Spleen (tissue), 11 donors: ENCODE data around the gene CASKIN2. TPM values are rescaled to one million over a fixed set of nuclear protein-coding genes. Genes with fewer than 3 reads are reported as not detected.

Source experiments
- DNase-seq: peaks from one replicate; pipeline ENCODE4 v3.0.0-alpha.2; 2020
- H3K27ac ChIP-seq, 8 donors: fragments of 200-600 bp; sonication (generic) in 7 of 8; 1 replicate in 4 of 8; 2 replicates in 4 of 8; pipeline versions ENCODE4 v1.5.0 to v1.8.0; 2016 to 2021; ENCODE audit warnings: inconsistent platforms in 4 of 8, mild to moderate bottlenecking in 4 of 8, moderate library complexity in 1 of 8
- H3K27me3 ChIP-seq, 7 donors: fragments of 200-600 bp; sonication (generic) in 6 of 7; replicated peaks in 1 of 7; 1 replicate in 4 of 7; 2 replicates in 3 of 7; pipeline versions ENCODE4 v1.5.0 to v1.8.0; 2016 to 2021; ENCODE audit warnings: inconsistent platforms in 3 of 7, mild to moderate bottlenecking in 1 of 7
- H3K36me3 ChIP-seq, 6 donors: fragments of 200-600 bp; sonication (generic) in 5 of 6; 1 replicate in 4 of 6; 2 replicates in 2 of 6; pipeline versions ENCODE4 v1.5.0 to v1.8.0; 2016 to 2021; ENCODE audit warnings: inconsistent platforms in 2 of 6
- H3K4me1 ChIP-seq, 6 donors: fragments of 200-600 bp; sonication (generic) in 5 of 6; 1 replicate in 3 of 6; 2 replicates in 3 of 6; pipeline versions ENCODE4 v1.5.0 to v1.8.0; 2016 to 2021; ENCODE audit warnings: inconsistent platforms in 3 of 6
- H3K4me3 ChIP-seq, 8 donors: fragments of 200-600 bp; sonication (generic) in 7 of 8; 1 replicate in 4 of 8; 2 replicates in 4 of 8; pipeline versions ENCODE4 v1.5.0 to v1.8.0; 2016 to 2021; ENCODE audit warnings: inconsistent platforms in 4 of 8, mild to moderate bottlenecking in 4 of 8, moderate library complexity in 2 of 8
- H3K9me3 ChIP-seq, 8 donors: fragments of 200-600 bp; sonication (generic) in 7 of 8; 1 replicate in 4 of 8; 2 replicates in 4 of 8; pipeline versions ENCODE4 v1.5.0 to v1.8.0; 2016 to 2021; ENCODE audit warnings: inconsistent platforms in 4 of 8
- CTCF ChIP-seq, 11 experiments: fragments of 200-600 bp in 7 of 11; fragments of 450-650 bp in 4 of 11; sonication (generic) in 4 of 11; IDR thresholded peaks in 8 of 11; conservative IDR thresholded peaks in 3 of 11; 1 replicate in 7 of 11; 2 replicates in 4 of 11; pipeline versions ENCODE4 v1.4.0 to v1.8.0; 2016 to 2021; ENCODE audit warnings: antibody characterized with exemption in 11 of 11, inconsistent platforms in 4 of 11, mild to moderate bottlenecking in 1 of 11
- POLR2A ChIP-seq, 3 donors: fragments of 450-650 bp; IDR thresholded peaks; one replicate each; pipeline ENCODE4 v1.5.1; 2017; ENCODE audit warnings: antibody characterized with exemption in 3 of 3, mild to moderate bottlenecking in 1 of 3
- POLR2AphosphoS5 ChIP-seq, 3 donors: sonication (generic); formaldehyde crosslinking; IDR thresholded peaks; one replicate each; pipeline ENCODE4 v1.5.1; 2017; ENCODE audit warnings: antibody characterized with exemption in 3 of 3
- WGBS, 5 donors: extraction: QIAGEN DNeasy Blood & Tissue Kit in 3 of 5; methylation state at CpG; one replicate each; pipeline versions ENCODE4 v1.1.5 to v1.1.7; 2013 to 2018; 5-methylcytosine and 5-hydroxymethylcytosine counted together
- intact Hi-C: fragments of 100-400 bp; cut with DNase I; formaldehyde crosslinking; loops from one replicate; pipeline ENCODE4 v1.15.0; 2023; ENCODE audit warnings: low total_unique reads
- polyA plus RNA-seq, 3 donors: library from polyadenylated mRNA; stranded (reverse); fragments of 200-250 nt; gene quantifications; one replicate each; pipeline ENCODE4 v1.2.1, GENCODE V29; 2013
- total RNA-seq, 7 donors: library from RNA; depleted of rRNA in 3 of 7; stranded (reverse); fragments of >200 nt in 3 of 7; fragmentation: NEBNext Ultra II Directional in 4 of 7; extraction: Animal tissue kit (Norgen Biotek cat#: 25700) in 4 of 7; gene quantifications; one replicate each; pipeline versions ENCODE4 v1.1.0 to v1.2.1, GENCODE V29; 2016 to 2021
- donor health status: healthy with polysubstance abuse.
- donor health status: DM: no; HTN: no; CAD: no; lungs with moderate emphysema.
- donor health status: DM: no; HTN: no; CAD: no.
- donor health status: Bipolar disorder and iron deficiency.
- donor health status: healthy.
- donor health status: DM: no; HTN: no; CAD: no.
- donor health status: DM: yes; HTN: yes; CAD: no.

Gene CASKIN2
- total and polyA plus RNA-seq, 10 donors = 4.7 to 135 (median 41.9) TPM

- H3K4me3 ChIP-seq = no peak overlapping the region
- intact Hi-C loops = no loop called here
- H3K27me3 ChIP-seq = no peaks in the 10 kb centered on the region
- 68 to 92% (median 75%) methylated on average over 4 of the region's 4 CpGs for WGBS, 5 donors
- no peaks in the 10 kb centered on the region for H3K9me3 ChIP-seq
- H3K36me3 ChIP-seq = peaks cover 0 to 83% (median 14%) of the 10 kb centered on the region in 6 donors
- peaks cover 0 to 98% (median 59%) of the 10 kb centered on the region in 6 donors for H3K4me1 ChIP-seq
- TF ChIP-seq POLR2A (IDR thresholded peaks at IDR 0.05) (no peak), POLR2AphosphoS5 (IDR thresholded peaks at IDR 0.05) (no peak), CTCF (IDR thresholded peaks at IDR 0.05 in 8 of 11, conservative IDR thresholded peaks at IDR 0.05 in 3 of 11) (no peak)
- DNase-seq = no peak
- H3K27ac ChIP-seq = peak overlapping the region in 4 of 8 donors; percentile 54 to 90 (median 86)
Measured at GRCh38 chr17:75505152-75505409, 10.3 kb downstream of the CASKIN2 start.

DNA sequence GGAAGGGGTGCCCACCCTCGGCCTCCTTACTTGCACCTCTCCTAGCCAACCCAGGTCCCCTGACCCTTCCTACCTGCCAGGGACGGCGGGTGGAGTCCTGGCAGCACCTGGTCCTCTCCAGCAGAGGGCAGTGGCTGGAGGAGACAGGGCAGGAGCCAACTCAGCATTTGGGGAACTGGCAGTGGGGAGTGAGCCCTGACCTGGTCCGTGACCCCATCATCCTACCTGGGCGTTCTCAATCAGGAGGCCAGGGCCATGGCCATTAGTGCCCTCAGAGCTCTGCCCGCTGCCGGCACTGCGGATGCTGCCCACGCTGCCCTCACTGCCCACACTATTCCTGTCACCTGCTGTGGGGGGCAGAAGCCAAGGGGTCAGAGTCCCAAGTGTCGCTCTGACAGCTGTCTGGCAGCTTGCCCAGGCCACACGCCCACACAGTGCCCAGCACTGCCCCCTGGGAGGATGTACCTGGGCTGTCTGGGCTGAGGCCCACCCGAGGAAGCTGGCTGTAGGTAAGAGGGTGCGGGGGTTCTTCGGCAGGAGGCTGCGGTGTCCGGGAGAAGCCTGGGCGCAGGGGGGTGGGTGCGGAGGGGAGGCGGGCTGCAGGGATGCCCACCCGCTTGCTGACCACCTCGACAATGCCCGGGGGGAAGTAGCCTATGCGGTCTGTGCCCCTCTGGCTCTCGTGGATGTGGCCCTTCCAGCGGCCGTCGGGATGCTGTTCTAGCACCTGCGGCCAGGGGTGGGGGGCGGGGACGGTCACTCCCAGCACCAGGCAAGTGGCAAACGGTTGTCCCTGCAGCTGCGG lies 10.8 kb downstream of the CASKIN2 start:
- no peaks in the 10 kb centered on the region for H3K27me3 ChIP-seq
- peak; percentile 67 to 78 (median 73) for TF ChIP-seq POLR2AphosphoS5 (IDR thresholded peaks at IDR 0.05)
- no peak for TF ChIP-seq POLR2A (IDR thresholded peaks at IDR 0.05)
- peak; percentile 46 to 79 (median 71) for TF ChIP-seq CTCF (IDR thresholded peaks at IDR 0.05 in 8 of 11, conservative IDR thresholded peaks at IDR 0.05 in 3 of 11)
- H3K4me3 ChIP-seq = peak overlapping the region in 1 of 8 donors; percentile 11
- intact Hi-C loops = no loop called here
- peak overlapping the region in 5 of 8 donors; percentile 23 to 90 (median 82) for H3K27ac ChIP-seq
- H3K4me1 ChIP-seq = peaks cover 0 to 100% (median 62%) of the 10 kb centered on the region in 6 donors
- H3K9me3 ChIP-seq = no peaks in the 10 kb centered on the region
- WGBS, 5 donors = 62 to 79% (median 68%) methylated on average over 20 to 32 of the region's 32 CpGs
- peaks cover 0 to 89% (median 16%) of the 10 kb centered on the region in 6 donors for H3K36me3 ChIP-seq
- DNase-seq = peak; percentile 85

DNA sequence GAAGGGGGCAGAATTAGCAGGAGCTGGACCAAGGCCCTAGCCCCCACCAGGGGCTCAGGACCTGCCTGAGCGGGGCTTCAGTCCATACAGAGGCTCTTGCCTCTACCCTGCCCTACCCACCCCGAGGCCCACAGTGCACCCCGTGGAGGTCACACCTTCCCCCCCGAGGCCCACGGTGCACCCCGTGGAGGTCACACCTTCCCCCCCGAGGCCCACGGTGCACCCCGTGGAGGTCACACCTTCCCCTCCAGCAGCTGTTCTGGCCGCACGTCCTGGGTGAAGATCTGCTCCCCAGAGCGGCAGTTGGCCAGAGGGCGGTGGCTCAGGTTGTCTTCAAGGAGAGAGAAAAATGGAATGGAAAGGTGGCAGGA lies 11.4 kb downstream of the CASKIN2 start:
- peak overlapping the region in 5 of 8 donors; percentile 14 to 90 (median 82) for H3K27ac ChIP-seq
- WGBS, 5 donors = 59 to 82% (median 63%) methylated on average over 7 to 13 of the region's 13 CpGs
- H3K27me3 ChIP-seq = no peaks in the 10 kb centered on the region
- TF ChIP-seq POLR2A (IDR thresholded peaks at IDR 0.05) = no peak
- no peak for TF ChIP-seq CTCF (IDR thresholded peaks at IDR 0.05 in 8 of 11, conservative IDR thresholded peaks at IDR 0.05 in 3 of 11)
- no peak for TF ChIP-seq POLR2AphosphoS5 (IDR thresholded peaks at IDR 0.05)
- peaks cover 0 to 100% (median 65%) of the 10 kb centered on the region in 6 donors for H3K4me1 ChIP-seq
- H3K36me3 ChIP-seq = peaks cover 0 to 95% (median 19%) of the 10 kb centered on the region in 6 donors
- no peak overlapping the region for H3K4me3 ChIP-seq
- intact Hi-C loops = no loop called here
- H3K9me3 ChIP-seq = no peaks in the 10 kb centered on the region
- no peak for DNase-seq

DNA sequence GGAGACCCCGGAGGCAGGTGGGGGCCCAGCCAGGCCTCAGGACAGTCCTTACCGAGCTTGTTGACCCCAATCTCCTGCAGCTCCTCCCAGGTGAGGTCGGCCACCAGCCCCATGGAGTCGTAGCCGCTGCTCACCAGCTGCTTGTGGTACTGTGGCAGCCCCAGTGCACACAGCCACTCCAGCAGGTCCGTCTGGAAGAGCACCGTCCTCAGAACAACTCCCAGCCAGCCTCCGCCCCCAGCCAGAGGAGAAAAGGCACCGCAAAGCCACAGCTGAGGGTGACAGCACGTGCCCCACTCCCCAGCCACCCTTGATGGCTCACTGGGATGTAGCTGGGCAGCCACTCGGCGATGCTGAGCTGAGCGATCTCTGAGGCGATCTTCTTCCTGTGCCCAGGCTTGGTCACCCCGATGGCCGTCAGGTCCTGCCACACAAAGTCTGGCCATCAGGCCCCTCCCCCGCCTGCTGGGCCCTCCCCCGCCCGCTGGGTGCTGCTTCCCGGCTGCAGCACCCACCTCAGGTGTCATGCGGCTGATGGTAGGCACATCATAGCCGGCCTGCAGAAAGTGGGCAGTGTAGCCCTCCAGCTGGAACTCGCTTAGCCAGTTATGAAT lies 11.9 kb downstream of the CASKIN2 start:
- TF ChIP-seq POLR2AphosphoS5 (IDR thresholded peaks at IDR 0.05) (peak in 1 of 3 donors; percentile 21), POLR2A (IDR thresholded peaks at IDR 0.05) (no peak), CTCF (IDR thresholded peaks at IDR 0.05 in 8 of 11, conservative IDR thresholded peaks at IDR 0.05 in 3 of 11) (no peak)
- Histone ChIP-seq H3K36me3 (peaks cover 0 to 100% (median 23%) of the 10 kb centered on the region in 6 donors), H3K4me1 (peaks cover 0 to 100% (median 66%) of the 10 kb centered on the region in 6 donors), H3K9me3 (no peaks in the 10 kb centered on the region), H3K27ac (peak overlapping the region in 5 of 8 donors; percentile 14 to 90 (median 82)), H3K4me3 (no peak overlapping the region), H3K27me3 (no peaks in the 10 kb centered on the region)
- no peak for DNase-seq
- intact Hi-C loops = no loop called here
- WGBS, 5 donors = 72 to 87% (median 83%) methylated on average over 10 to 23 of the region's 23 CpGs
